DMS53 (cell line): ENCODE data around the gene SRSF3.
"Not testable (repeated sequence)": the region's sequence is repeated elsewhere in the genome, so short reads cannot be mapped to it uniquely, and the experiment has no call there.

Experiments used
- DNase-seq: peaks from one replicate; lab custom pipeline; 2025; lab: John Stamatoyannopoulos, UW

The SRSF3 gene

GRCh38 chr6:36605143-36605542, 11.0 kb downstream of the SRSF3 start:
- DNase-seq: no peak

DNA sequence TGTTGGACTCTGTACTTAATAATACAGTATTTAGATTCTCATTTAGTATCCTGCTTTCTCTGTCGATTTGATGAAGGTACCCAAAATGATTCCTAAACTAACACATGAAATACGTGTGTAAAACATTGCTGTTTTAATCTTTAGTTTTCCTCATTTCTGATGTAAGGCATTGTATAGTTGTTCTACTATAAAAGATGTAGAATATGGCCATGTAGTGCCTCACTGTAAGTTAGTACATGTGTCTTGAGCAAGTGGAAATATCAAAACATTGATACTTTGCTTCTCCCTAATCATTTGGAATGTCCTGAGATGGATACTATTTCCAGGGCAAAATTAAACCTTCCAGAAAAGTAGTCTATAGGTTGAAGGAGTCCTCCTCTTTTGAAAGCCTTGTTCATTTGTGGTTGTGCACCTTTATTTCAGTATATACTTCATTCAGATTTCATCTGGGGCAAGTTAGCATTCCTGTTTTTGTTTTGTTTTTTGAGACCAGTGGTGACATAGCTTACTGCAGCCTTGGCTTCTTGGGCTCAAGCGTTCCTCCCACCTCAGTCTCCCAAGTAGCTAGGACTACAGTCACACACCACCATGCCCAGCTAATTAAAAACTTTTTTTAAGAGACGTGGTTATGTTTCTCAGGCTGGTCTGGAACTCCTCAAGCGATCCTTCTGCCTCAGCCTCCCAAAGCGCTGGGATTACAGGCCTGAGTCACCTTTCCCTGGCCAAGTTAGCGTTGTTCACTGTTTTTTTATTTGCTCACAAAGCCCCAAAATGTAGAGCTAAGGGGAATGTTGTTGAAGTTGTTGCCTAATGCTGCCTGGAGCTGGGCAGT, 11.6 kb downstream of the SRSF3 start:
- no peak for DNase-seq

DNA sequence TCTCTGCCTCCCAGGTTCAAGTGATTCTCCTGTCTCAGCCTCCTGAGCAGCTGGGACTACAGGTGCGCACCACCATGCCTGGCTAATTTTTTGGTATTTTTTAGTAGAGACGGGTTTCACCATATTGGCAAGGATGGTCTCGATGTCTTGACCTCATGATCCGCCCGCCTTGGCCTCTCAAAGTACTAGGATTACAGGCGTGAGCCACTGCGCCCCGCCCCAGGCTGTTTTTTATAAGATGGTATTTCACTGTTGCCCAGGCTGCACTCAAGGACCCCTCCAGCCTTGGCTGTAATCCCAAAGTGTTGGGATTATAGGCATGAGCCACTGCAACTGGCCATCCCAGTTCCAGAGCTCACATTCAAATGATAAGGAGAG, 13.1 kb downstream of the SRSF3 start:
- not testable (repeated sequence) for DNase-seq

DNA sequence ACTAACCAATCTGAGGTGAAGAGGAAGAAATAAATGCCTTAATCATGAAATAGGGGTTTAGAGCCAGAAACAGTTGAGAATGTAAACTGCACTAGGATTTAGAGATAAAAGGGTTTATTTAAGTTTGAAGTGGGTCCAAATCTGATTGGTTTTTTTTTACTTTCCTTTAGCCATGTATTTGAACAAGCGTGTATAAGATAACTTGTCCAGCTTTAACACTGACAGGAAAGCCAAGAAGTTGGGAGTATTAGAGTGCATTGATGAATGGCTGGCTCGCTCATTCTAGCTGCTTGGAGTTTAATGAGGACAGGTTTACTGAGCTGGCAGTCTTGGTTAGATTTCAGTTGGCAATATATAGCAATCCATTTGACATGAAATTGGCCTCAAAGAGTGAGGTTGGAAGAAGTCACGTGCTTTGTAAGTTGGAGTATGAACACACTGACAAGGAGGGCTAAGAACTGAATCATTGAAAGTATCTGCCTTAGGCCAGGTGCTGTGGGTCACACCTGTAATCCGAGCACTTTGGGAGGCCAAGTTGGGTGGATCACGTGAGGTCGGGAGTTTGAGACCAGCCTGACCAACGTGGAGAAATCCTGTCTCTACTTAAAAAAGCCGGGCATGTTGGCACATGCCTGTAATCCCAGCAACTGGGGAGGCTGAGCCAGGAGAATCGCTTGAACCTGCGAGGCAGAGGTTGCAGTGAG, 13.7 kb downstream of the SRSF3 start:
- DNase-seq: no peak

- DNase-seq: no peak
Observed at GRCh38 chr6:36608788-36609563, 14.8 kb downstream of the SRSF3 start.

GRCh38 chr6:36609582-36609981, 15.4 kb downstream of the SRSF3 start:
- no peak for DNase-seq

DNA sequence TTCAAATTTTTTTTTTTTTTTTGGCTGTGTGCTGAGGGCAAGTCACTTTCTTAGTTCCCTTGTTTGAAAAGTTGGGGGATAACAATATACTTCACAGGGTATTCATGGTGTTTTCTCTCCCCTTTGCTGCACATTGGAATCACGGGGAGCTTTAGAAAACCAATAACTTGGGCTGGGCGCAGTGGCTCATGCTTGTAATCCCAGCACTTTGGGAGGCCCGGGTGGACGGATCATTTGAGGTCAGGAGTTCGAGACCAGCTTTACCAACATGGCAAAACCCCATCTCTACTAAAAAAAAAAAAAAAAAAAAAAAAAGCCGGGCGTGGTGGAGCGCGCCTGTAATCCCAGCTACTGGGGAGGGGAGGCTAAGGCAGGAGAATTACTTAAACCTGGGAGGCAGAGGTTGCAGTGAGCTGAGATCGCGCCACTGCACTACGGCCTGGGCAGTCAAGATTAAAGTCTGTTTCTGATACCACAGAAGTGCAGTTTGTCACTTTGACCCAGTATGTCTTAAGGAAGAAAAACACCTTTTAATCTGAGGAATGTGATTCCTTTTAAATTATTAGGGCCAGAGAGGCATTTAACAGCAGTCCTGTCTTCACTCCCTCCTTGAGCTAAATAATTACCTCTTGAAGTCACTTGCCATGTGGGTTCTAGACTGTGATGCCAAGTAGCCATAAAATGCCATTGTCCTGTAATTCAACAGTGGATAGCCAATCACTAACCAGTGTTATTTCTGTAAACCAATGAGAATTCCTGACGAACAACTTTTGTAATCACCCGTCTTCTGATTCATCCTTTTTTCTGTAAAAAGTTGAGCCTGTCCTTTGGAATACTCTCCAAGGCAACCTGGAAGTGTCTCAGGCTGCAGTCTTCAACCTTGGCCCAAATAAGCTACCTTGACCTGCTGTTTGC, 16.1 kb downstream of the SRSF3 start:
- no peak for DNase-seq

- no peak for DNase-seq
Observed at GRCh38 chr6:36610956-36611336, 16.8 kb downstream of the SRSF3 start.

- DNase-seq: not testable (repeated sequence)
Observed at GRCh38 chr6:36611679-36612078, 17.5 kb downstream of the SRSF3 start.

- no peak for DNase-seq
Observed at GRCh38 chr6:36612101-36612625, 18.0 kb downstream of the SRSF3 start.

GRCh38 chr6:36613200-36613995, 19.2 kb downstream of the SRSF3 start:
- DNase-seq: no peak

GRCh38 chr6:36615018-36615761, 21.0 kb downstream of the SRSF3 start:
- peak; percentile 69 for DNase-seq

DNA sequence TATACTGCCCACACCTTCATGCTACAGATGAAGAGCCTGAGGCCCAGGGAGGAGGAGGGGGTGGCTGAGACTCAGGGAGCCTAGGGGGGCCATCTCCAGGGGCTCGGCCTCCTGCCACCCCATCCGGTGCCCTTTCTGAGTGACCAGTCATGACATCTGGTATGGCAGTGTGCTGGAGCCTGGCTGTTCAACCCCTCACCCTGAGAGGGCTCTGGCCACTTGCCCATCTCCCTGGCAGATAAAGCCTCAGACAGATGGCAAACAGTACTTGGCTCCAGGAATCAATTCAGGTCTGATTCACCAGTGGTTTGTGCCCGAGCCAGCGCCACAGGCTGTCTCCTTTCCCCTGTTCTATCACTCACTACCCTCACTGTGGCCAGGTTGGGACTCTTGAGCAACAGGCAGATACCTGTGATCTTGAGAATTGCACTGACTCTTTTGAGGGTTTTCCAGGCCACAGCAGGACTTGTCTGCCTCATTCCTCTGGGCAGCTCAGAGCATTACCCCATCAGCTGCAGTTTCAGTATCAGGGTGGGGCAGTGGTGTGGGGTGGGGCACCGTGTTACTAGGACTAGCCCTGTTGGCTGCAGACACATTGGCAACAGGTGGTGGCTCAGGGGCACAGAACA, 22.8 kb downstream of the SRSF3 start:
- peak; percentile 70 for DNase-seq

- DNase-seq: no peak
Observed at GRCh38 chr6:36618366-36619355, 24.5 kb downstream of the SRSF3 start.

GRCh38 chr6:36621371-36621855, 27.3 kb downstream of the SRSF3 start:
- no peak for DNase-seq

DNA sequence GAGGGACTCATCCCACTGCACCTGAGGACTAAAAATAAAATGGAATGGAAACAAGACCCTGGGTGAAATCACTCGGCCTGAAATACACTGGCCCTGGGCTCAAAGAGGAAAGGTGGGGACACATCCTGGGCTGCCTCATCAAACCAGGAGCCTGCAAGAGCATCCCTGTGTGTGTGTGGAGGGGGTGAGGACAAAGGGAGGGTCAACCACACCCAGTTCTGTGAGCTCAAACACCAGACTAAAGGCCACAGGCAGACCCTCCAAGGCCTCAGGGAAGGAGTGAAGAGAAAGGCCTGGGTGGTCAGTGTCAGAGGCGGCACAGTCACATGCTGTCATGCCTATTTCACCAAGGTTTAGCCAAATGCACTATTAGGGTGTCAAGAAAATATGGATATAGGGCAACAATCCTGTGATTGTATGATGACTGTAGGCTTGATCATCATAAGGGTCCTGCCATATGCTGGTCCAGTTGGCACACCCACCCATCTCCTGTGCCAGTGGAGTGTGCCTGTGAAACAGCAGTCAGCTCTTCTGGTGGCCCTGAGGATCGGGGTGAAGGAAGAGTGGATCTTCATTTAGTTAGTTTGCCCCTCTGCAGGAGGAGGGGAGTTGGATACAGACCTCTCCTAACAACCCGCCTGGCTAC, 28.9 kb downstream of the SRSF3 start:
- DNase-seq: no peak
